ENCODE data around the gene TOMM70. TPM values are rescaled to one million over a fixed set of nuclear protein-coding genes. Genes with fewer than 3 reads are reported as not detected.
"Not testable (repeated sequence)": the region's sequence is repeated elsewhere in the genome, so short reads cannot be mapped to it uniquely, and the experiment has no call there.

The TOMM70 gene
- total and polyA plus RNA-seq, 2 of the 13 experiments (the other 11 are each of a cell fraction or from before 2014, with no cell fraction given) = 27.0 to 77.2 TPM

GRCh38 chr3:100447067-100447466, 46.2 kb upstream of the TOMM70 start:
- H3K4me3 ChIP-seq (replicated peaks in 1 of 3; ENCODE audit: insufficient read depth in 1 of 3, low read depth in 2 of 3, low read length in 3 of 3); ATAC-seq; H3K27ac ChIP-seq (ENCODE audit: extremely low read length, insufficient read depth, low read length); H3K9ac ChIP-seq (ENCODE audit: insufficient read depth, low read depth, low read length); CTCF ChIA-PET (ENCODE audit: low intra/inter-chr PET ratio, low total read pairs); BruUV-seq (replicated peaks); H3K36me3 ChIP-seq (replicated peaks in 1 of 2; ENCODE audit: control insufficient read depth in 1 of 2, insufficient read depth in 2 of 2, low read length in 2 of 2); H2AFZ ChIP-seq (ENCODE audit: low read length); H3K27me3 ChIP-seq (ENCODE audit: control insufficient read depth in 1 of 2, insufficient read depth in 2 of 2, low read length in 2 of 2); intact Hi-C loops (cut with micrococcal nuclease; ENCODE audit: unreplicated experiment); in situ Hi-C loops (cut with HindIII; ENCODE audit: extremely low pct_ligation_motif_present, low pct_unique_long_range_greater_than_20kb); H3K4me1 ChIP-seq (ENCODE audit: insufficient read depth, low read length); POLR2A ChIA-PET; FAIRE-seq; H4K20me1 ChIP-seq (ENCODE audit: insufficient read depth, low read length); H3K4me2 ChIP-seq (ENCODE audit: low read depth, low read length); H3K79me2 ChIP-seq (ENCODE audit: insufficient read depth, low read length); DNase-seq (ENCODE audit: low spot score): not testable (repeated sequence)
- H3K9me3 ChIP-seq (ENCODE audit: low read length) = peaks cover 15% of the 10 kb centered on the region; the same call in 1 of the 2 replicates
- 95% methylated on average over 3 of the region's 3 CpGs for WGBS (ENCODE audit: low lambda C conversion rate)

- no peak for FAIRE-seq
- TF ChIP-seq ZNF563 (CRISPR knock-in tag; IDR thresholded peaks at IDR 0.05) (no peak), SATB2 (CRISPR knock-in tag; IDR thresholded peaks at IDR 0.05) (no peak), TRAFD1 (CRISPR knock-in tag; IDR thresholded peaks at IDR 0.05; ENCODE audit: borderline replicate concordance) (no peak), UBTF (CRISPR knock-in tag; IDR thresholded peaks at IDR 0.05) (no peak), ZBTB21 (CRISPR knock-in tag; IDR thresholded peaks at IDR 0.05) (no peak), ZNF496 (CRISPR knock-in tag; IDR thresholded peaks at IDR 0.05; ENCODE audit: insufficient replicate concordance) (no peak), SRSF9 (IDR thresholded peaks at IDR 0.05; ENCODE audit: borderline replicate concordance, insufficient read depth, low read depth, low read length, poor library complexity, severe bottlenecking) (no peak), ZFP62 (CRISPR knock-in tag; IDR thresholded peaks at IDR 0.05) (no peak), SOX5 (CRISPR knock-in tag; IDR thresholded peaks at IDR 0.05; ENCODE audit: borderline replicate concordance) (no peak), PCBP1 (IDR thresholded peaks at IDR 0.05; ENCODE audit: borderline replicate concordance, low read depth, low read length) (no peak), ZNF607 (CRISPR knock-in tag; IDR thresholded peaks at IDR 0.05; ENCODE audit: borderline replicate concordance) (no peak), ETS1 (CRISPR knock-in tag; IDR thresholded peaks at IDR 0.05) (no peak), RARA (CRISPR knock-in tag; IDR thresholded peaks at IDR 0.05) (no peak), NR2F6 (IDR thresholded peaks at IDR 0.05) (no peak), NR2F6 (CRISPR knock-in tag; IDR thresholded peaks at IDR 0.05) (no peak)
- CTCF ChIA-PET (ENCODE audit: low intra/inter-chr PET ratio, low total read pairs) = no interaction called here
- Histone ChIP-seq H3K4me2 (ENCODE audit: low read depth, low read length) (no peak overlapping the region), H4K20me1 (ENCODE audit: insufficient read depth, low read length) (no peaks in the 10 kb centered on the region), H3K27me3 (ENCODE audit: control insufficient read depth in 1 of 2, insufficient read depth in 2 of 2, low read length in 2 of 2) (no peaks in the 10 kb centered on the region), H3K36me3 (replicated peaks in 1 of 2; ENCODE audit: control insufficient read depth in 1 of 2, insufficient read depth in 2 of 2, low read length in 2 of 2) (no peaks in the 10 kb centered on the region), H3K27ac (ENCODE audit: extremely low read length, insufficient read depth, low read length) (no peak overlapping the region), H3K9ac (ENCODE audit: insufficient read depth, low read depth, low read length) (no peak overlapping the region), H3K4me1 (ENCODE audit: insufficient read depth, low read length) (no peaks in the 10 kb centered on the region), H3K4me3 (replicated peaks in 1 of 3; ENCODE audit: insufficient read depth in 1 of 3, low read depth in 2 of 3, low read length in 3 of 3) (no peak overlapping the region), H2AFZ (ENCODE audit: low read length) (no peak overlapping the region), H3K9me3 (ENCODE audit: low read length) (peaks cover 15% of the 10 kb centered on the region; the same call in 1 of the 2 replicates), H3K79me2 (ENCODE audit: insufficient read depth, low read length) (no peaks in the 10 kb centered on the region)
- in situ Hi-C loops (cut with HindIII; ENCODE audit: extremely low pct_ligation_motif_present, low pct_unique_long_range_greater_than_20kb) (no loop called here), intact Hi-C loops (cut with micrococcal nuclease; ENCODE audit: unreplicated experiment) (no loop called here)
- BruUV-seq (replicated peaks) = no TSS peak
- POLR2A ChIA-PET = no interaction called here
- DNase-seq (ENCODE audit: low spot score) = no peak
- ATAC-seq = no peak
These were observed 42.8 kb upstream of the TOMM70 start for GRCh38 chr3:100443690-100444089.
